Activated CD8-positive, alpha-beta memory T cell treated with anti-CD3 and anti-CD28 coated beads for 36 hours (primary cell): ENCODE measurements around the gene UCP2. TPM values are rescaled to one million over a fixed set of nuclear protein-coding genes. Genes with fewer than 3 reads are reported as not detected.

Experiments used
- CTCF ChIA-PET: fragments of 350-600 bp; sonication (Branson Sonifier 250); formaldehyde crosslinking; loops from one replicate; lab custom pipeline; 2021; ENCODE audit warnings: antibody characterized with exemption; lab: Charles Lee
- POLR2A ChIA-PET: fragments of 350-600 bp; sonication (Branson Sonifier 250); formaldehyde crosslinking; loops from one replicate; lab custom pipeline; 2021; ENCODE audit warnings: antibody characterized with exemption; lab: Charles Lee
- total RNA-seq, 2 experiments: library from RNA; stranded (reverse); gene quantifications; one replicate each; pipeline ENCODE4 v1.2.3, GENCODE V29; 2021

UCP2 gene
- total RNA-seq, 2 experiments from 2014 or later: 270 to 279 TPM

DNA sequence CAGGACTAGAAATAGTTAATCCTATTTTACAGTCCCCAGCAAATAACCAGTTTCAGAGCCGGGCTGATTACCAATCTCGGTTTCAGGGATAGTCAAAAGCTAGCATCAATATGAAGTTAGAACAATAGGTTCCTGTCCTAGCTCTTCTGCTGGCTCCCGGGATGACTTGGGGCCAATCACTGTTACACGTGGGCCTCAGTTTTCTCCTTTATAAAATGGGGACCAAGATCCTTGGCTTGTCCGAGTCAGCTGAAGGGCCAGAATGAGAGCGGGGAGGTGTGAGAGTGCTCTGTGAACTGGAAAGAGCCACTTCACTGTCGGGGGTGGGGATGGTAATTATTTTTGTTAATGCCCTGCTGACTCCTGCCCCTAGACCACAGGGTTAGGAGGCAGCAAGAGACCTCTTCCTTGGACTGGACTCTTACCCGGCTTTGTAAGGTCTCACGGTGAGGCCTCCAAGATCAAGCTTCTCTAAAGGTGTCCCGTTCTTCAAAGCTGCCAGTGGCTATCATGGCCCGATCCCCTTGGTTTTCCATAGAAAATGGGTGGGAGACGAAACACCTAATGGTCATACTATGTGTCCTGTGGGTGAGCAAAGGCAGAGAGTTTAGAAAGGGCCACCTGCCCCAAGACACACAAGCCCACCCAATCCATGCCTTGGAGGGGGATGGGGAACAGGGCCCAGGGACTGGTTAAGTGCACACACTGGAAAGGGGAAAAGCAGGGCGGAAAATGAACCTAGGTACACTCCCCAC lies 1.4 kb downstream of the UCP2 start:
- POLR2A ChIA-PET: interaction anchor here (0.7 to 2.9 kb wide), 13 partner anchors 9 to 190 kb away, joined by 3 to 31 read pairs (median 5); partner anchors contain the start of genes C2CD3 and PPME1
- CTCF ChIA-PET: interaction anchor here (0.8 to 2.7 kb wide), 5 partner anchors 17 to 41 kb away, joined by 3 to 13 read pairs (median 5); no protein-coding TSS in a partner anchor

DNA sequence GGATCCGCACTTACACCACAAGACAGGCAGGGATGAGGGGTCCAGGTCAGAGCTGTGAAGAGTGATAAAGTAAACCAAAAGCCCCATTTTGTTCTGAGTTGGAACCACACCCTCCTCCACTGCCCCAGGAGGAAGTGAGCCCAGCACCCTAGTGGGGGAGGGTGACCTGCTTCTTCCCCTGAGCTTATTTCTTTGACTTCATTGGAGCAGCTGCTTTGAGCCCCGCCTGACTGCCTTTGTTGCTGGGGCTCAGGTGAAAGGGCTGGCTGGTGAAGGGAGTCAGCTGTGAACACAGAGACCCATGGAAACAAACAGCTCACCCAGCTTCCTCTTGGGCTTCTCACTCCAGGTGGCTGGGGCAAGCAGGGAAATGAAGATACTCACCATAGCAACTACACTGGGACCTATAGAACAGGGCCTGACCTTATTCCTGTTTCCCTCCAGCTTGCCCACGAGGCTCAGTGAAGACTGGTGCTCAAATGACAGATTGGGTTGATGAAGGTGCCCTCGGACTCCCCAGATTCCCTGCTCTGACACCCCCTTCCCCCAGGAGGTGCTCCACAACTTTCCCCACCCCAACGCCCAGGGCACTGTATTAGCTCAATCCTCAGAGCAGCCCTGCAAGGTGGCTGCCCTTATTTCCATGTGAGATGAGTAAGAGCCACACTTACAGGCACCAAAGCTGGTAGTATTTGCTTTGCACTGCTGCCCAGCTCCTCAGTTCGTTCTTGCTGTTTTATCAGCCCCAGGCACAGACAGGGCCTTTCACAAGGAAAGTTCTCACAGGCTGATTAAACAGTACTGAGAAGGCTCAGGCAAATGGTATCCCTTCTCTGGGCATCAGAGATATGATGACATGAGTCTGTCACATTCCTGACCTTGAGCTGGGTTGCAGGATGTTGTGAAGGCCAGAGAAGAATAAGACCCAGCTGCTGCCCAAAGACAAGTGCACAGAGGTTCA lies 2.4 kb downstream of the UCP2 start:
- CTCF ChIA-PET: interaction anchor here (0.7 to 2.7 kb wide), 11 partner anchors 10 to 42 kb away, joined by 3 to 13 read pairs (median 4); no protein-coding TSS in a partner anchor
- POLR2A ChIA-PET: interaction anchor here (0.6 to 1.7 kb wide), 14 partner anchors 10 to 606 kb away, joined by 3 to 13 read pairs (median 5); partner anchors contain the start of genes C2CD3 and PPME1

DNA sequence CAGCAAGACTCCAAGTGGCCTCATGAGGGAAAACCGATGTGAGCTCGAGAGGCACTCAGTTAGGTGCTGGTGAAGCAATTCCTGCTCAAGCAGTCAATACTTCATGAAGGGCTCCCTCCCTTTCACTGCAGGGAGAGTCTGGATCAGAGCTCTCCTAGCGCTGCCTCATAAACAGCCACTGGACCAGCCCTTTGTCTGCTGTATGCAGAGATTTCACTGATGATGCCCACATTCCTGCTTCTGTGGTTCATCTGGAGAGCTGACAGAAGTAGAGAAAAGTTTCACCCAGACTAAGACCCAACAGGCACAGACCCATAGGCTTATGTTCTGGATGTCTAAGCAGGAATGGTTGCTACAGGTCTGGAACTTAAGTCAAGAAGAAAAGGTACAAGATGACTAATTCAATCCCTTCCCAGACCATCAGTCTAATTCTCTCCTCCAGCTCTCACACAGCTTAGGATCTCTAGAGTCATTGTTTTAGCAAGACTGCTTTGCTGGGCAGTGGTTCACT lies 4.0 kb downstream of the UCP2 start:
- POLR2A ChIA-PET: no interaction called here
- CTCF ChIA-PET: interaction anchor here (1.0 to 1.5 kb wide), 4 partner anchors 13 to 28 kb away, joined by 3 to 6 read pairs (median 3); partner anchors contain the start of gene DNAJB13

- ChIA-PET CTCF (interaction anchor here (1.3 kb wide), 1 partner anchor 13 kb away, joined by 3 read pairs; no protein-coding TSS in a partner anchor), POLR2A (no interaction called here)
Observed at GRCh38 chr11:73977856-73978519, 4.7 kb downstream of the UCP2 start.

- ChIA-PET CTCF (no interaction called here), POLR2A (no interaction called here)
Observed at GRCh38 chr11:73976451-73977151, 6.0 kb downstream of the UCP2 start.

DNA sequence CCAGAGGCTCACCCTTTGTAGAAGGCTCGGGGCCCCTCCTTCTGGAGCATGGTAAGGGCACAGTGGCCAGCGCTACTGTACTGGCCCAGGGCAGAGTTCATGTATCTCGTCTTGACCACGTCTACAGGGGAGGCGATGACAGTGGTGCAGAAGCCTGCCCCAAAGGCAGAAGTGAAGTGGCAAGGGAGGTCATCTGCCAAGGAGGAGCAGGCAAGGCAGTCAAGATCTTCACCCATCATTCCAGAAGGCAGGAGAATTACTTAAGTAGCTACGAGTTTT lies 7.2 kb downstream of the UCP2 start:
- ChIA-PET POLR2A (no interaction called here), CTCF (no interaction called here)

- ChIA-PET POLR2A (interaction anchor here (1.4 to 4.9 kb wide), 2 partner anchors 7 to 45 kb away, joined by 3 to 31 read pairs; partner anchors contain the start of gene UCP2), CTCF (no interaction called here)
Observed at GRCh38 chr11:73974604-73975478, 7.8 kb downstream of the UCP2 start.

DNA sequence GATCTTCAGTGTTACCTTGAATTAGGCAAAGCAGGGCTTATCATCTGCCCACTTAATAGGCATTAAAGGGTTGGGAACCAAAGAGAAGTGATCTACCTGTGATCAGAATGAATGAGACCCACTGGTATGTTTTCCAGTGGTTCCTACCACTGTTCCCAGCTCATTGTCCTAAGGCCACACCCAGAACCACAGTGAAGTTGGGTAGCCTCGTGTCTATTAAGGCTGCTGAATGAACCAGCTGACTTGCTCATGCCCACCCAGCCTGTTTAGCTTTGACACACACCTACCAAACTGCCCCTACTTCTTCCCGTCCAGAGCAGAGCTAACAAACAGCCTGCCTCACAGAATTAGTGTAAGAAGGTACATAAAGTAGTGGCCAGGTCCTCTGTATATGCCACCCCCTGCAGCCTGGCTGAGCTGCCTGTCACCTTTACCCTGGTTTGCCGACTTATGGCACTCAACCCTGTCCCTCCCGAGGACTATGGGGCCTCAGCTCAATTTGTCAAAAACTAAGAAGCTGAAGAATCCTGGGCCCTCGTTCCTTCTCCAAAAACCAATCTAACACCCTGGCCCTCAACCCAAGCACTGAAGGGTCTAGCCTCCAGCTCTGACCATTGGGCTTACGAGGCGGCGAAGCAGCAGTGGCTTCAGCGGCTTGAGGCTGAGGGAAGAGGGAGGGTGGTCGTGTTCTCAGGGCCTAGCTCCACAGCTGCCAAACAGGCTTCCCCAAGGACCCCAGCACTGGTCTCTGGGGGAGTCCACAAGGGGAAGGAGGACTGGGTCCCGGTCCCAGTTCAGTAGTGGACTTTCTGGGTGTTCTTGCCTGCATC lies 9.8 kb downstream of the UCP2 start:
- ChIA-PET CTCF (interaction anchor here (1.7 kb wide), 1 partner anchor 19 kb away, joined by 4 read pairs; no protein-coding TSS in a partner anchor), POLR2A (interaction anchor here (1.7 to 4.9 kb wide), 3 partner anchors 9 to 46 kb away, joined by 5 to 31 read pairs (median 7); partner anchors contain the start of gene UCP2)

DNA sequence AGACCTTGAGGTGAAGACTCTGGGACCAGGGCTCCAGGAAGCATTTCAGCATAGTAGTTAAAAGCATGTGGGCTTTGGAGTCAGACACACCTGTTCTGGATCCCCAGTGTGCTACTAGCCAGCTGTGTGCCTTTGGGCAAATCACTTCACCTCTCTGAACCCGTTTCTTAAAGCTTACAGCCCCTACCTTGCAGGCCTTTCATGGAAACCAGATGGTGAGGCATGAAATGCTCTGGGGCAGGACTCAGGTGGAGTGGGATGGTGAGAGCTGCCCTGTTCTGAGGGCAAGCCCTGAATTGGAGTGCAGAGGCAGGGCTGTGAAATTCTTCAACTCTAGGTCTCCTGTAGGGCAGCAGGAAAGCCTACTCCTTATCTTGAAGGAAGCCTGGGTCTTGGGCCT lies 10.5 kb downstream of the UCP2 start:
- ChIA-PET CTCF (interaction anchor here (1.7 kb wide), 1 partner anchor 18 kb away, joined by 4 read pairs; no protein-coding TSS in a partner anchor), POLR2A (interaction anchor here (0.8 to 4.9 kb wide), 5 partner anchors 10 to 47 kb away, joined by 3 to 31 read pairs (median 6); partner anchors contain the start of gene UCP2)

GRCh38 chr11:73971175-73971719 lies 11.4 kb downstream of the UCP2 start:
- CTCF ChIA-PET: interaction anchor here (0.6 to 2.0 kb wide), 4 partner anchors 8 to 373 kb away, joined by 3 to 5 read pairs (median 4); partner anchors contain the start of gene UCP2
- POLR2A ChIA-PET: interaction anchor here (0.8 to 4.9 kb wide), 6 partner anchors 11 to 48 kb away, joined by 3 to 31 read pairs (median 6); partner anchors contain the start of gene UCP2

- CTCF ChIA-PET: interaction anchor here (2.0 kb wide), 1 partner anchor 9 kb away, joined by 5 read pairs; no protein-coding TSS in a partner anchor
- POLR2A ChIA-PET: interaction anchor here (0.6 to 4.9 kb wide), 6 partner anchors 10 to 49 kb away, joined by 3 to 31 read pairs (median 6); partner anchors contain the start of gene UCP2
Observed at GRCh38 chr11:73969991-73970800, 12.4 kb downstream of the UCP2 start.

DNA sequence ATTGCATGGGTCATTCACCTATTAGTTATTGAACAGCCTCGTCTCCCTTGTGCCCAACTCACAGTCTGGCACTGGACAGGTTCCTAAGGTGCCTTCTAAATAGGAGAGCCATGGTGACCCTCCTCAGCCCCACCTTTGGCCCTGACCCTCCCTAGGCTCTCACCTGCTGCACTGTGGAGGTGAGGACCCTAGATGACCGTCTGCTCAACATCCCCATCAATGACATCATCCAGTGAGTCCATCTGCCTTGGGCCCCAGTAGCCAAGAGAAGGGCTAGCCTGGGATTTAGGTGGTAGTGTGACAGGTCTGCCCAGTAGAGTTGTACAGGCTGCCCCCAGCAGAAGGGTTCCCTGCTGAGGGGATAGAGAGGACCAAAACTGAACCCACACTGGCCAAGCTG lies 13.6 kb downstream of the UCP2 start:
- CTCF ChIA-PET: interaction anchor here (2.0 kb wide), 1 partner anchor 11 kb away, joined by 5 read pairs; no protein-coding TSS in a partner anchor
- POLR2A ChIA-PET: no interaction called here

- POLR2A ChIA-PET: interaction anchor here (0.6 kb wide), 2 partner anchors 12 to 271 kb away, joined by 3 to 6 read pairs; no protein-coding TSS in a partner anchor
- CTCF ChIA-PET: interaction anchor here (1.0 to 1.2 kb wide), 2 partner anchors 11 to 65 kb away, joined by 3 read pairs; no protein-coding TSS in a partner anchor
Observed at GRCh38 chr11:73968356-73968966, 14.2 kb downstream of the UCP2 start.

DNA sequence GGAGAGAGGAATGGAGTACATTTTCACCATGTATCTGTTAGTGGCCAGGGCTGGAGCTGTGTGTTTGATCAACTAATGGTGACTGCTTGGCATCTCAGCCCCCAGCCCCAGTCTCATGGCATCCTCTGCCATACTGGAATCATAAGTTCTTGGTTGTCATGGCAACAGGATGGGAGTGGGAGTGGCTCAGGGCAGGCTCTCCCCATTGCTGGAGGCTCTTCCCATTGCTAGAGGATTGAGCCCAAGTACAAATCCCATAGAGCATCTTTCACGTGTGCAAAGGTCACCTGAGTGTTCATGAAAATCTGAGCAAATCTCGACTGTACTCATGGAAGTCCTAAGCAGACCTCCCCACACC lies 16.9 kb downstream of the UCP2 start:
- POLR2A ChIA-PET: no interaction called here
- CTCF ChIA-PET: no interaction called here
